ENCODE measurements around the gene SNX27.
A peak's percentile ranks its signal among the peaks of the same experiment; 100 is the strongest.

The SNX27 gene

DNA sequence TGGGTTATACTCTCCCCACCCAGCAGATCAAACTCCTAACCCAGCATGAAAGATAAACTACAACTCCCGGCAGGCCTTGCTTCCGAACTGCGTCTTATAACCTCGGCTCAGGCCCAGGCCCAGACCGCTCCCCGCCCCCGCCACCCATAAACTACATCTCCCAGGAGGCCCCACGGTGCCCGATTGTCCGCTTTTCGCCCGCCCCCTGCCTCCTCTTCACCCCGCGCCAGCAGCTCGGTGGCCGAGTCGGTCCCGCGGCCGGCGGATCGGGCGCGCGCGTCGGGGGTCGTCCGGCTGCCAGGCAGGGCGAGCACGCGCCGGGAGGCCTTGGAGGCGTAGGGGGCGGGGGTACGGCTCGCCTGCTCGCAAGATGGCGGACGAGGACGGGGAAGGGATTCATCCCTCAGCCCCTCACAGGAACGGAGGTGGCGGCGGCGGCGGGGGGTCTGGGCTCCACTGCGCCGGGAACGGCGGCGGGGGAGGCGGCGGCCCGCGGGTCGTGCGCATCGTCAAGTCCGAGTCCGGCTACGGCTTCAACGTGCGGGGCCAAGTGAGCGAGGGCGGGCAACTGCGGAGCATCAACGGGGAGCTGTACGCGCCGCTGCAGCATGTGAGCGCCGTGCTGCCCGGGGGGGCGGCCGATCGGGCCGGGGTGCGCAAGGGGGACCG is at the start of gene SNX27:
Gene SNX27 (plus strand): TSS at position 219 of the 669 bp plus-strand sequence. CDS start 152 bp downstream, at position 371.
- Histone ChIP-seq H3K9ac (ENCODE audit: low read length) (peak within 1 kb of the TSS; percentile 80), H3K27ac (ENCODE audit: low read length) (peak within 1 kb of the TSS; percentile 31), H3K4me3 (ENCODE audit: low read length) (peak within 1 kb of the TSS; percentile 97), H3K4me1 (ENCODE audit: control insufficient read depth, low read depth, low read length) (peaks cover 3% of the 10 kb centered on the region), H3K9me3 (ENCODE audit: control insufficient read depth, low read depth, low read length) (no peaks in the 10 kb centered on the region), H3K36me3 (ENCODE audit: control insufficient read depth, low read depth, low read length) (no peaks in the 10 kb centered on the region), H3K27me3 (ENCODE audit: control insufficient read depth, insufficient read depth, low read length) (no peaks in the 10 kb centered on the region)

DNA sequence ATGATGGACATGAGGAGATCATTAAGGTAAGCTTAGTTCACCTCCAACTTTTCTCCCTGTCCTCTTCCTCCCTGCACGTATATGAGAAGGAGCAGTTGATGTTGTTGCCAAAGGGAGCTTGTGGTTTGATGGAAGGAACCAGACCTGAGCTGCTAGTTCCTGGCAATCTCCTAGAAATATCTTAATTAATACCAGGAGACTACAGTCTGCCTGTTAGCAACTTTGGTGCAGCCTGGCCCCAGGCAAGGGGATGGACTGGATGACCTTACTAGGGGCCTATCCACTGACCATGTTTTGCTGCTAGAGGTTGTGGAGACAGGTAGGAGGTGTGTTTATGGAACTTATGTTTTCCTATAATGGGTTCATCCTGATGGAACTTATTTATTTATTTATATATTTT is 49.2 kb upstream of the SNX27 start:
- no peaks in the 10 kb centered on the region for H3K27me3 ChIP-seq (ENCODE audit: control insufficient read depth, insufficient read depth, low read length)
- H3K4me3 ChIP-seq (ENCODE audit: low read length) = no peak overlapping the region
- no peaks in the 10 kb centered on the region for H3K36me3 ChIP-seq (ENCODE audit: control insufficient read depth, low read depth, low read length)
- no peak overlapping the region for H3K27ac ChIP-seq (ENCODE audit: low read length)
- no peaks in the 10 kb centered on the region for H3K4me1 ChIP-seq (ENCODE audit: control insufficient read depth, low read depth, low read length)
- no peak overlapping the region for H3K9ac ChIP-seq (ENCODE audit: low read length)
- H3K9me3 ChIP-seq (ENCODE audit: control insufficient read depth, low read depth, low read length) = no peaks in the 10 kb centered on the region

DNA sequence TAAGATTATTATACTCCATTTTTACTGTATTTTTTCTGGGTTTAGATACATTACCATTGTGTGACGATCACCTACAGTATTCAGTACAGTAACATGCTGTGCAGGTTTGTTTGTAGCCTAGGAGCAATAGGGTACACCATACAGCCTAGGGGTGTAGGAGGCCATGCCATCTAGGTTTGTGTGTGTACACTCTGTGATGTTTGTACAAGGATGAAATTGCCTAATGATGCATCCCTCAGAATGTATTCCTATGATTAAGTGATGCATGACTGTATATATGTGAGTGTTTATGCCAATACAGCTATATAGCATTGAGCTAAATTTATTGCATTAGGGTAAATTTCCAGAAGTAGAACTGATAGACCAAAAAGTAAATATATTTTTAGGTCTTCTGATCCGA is 48.5 kb upstream of the SNX27 start:
- H3K27ac ChIP-seq (ENCODE audit: low read length) = no peak overlapping the region
- no peaks in the 10 kb centered on the region for H3K36me3 ChIP-seq (ENCODE audit: control insufficient read depth, low read depth, low read length)

DNA sequence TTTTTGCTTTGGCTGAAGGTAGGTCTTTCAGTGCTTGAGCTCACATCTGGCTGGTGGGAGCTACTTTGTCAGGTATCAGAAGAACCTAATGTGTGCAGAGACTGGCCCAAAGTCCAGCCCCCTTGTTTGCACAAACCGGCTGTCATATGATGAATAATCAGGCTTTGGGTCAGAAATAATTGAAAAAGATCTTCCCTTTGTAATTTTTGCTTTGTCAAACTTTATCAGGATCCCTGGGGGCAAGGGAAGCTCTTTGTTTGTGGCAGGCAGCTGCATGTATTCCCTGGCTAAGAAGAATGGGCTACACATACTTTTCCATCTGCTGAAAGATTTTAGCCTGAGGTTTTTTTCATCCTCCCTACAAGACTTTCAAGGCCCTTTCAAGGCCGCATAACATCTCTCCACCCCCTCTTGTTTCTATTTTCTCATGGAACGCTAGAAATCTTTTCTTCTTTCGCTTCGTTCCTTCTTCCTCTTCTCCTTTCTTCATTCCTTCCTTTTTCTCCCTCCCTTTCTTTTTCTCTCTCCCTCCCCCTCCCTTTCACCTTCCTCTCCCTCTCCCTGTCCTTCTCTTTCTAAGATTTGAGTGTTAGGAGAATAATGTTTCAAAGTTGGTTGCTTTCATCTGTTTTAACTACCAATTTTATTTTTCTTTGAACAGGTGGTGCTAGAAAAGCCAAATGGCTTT is 46.2 kb upstream of the SNX27 start:
- no peak overlapping the region for H3K9ac ChIP-seq (ENCODE audit: low read length)

More for the DNA sequence above, 48.5 kb upstream of the SNX27 start:
- Histone ChIP-seq H3K27me3 (ENCODE audit: control insufficient read depth, insufficient read depth, low read length) (no peaks in the 10 kb centered on the region), H3K9ac (ENCODE audit: low read length) (no peak overlapping the region), H3K4me1 (ENCODE audit: control insufficient read depth, low read depth, low read length) (no peaks in the 10 kb centered on the region), H3K4me3 (ENCODE audit: low read length) (no peak overlapping the region), H3K9me3 (ENCODE audit: control insufficient read depth, low read depth, low read length) (no peaks in the 10 kb centered on the region)

DNA sequence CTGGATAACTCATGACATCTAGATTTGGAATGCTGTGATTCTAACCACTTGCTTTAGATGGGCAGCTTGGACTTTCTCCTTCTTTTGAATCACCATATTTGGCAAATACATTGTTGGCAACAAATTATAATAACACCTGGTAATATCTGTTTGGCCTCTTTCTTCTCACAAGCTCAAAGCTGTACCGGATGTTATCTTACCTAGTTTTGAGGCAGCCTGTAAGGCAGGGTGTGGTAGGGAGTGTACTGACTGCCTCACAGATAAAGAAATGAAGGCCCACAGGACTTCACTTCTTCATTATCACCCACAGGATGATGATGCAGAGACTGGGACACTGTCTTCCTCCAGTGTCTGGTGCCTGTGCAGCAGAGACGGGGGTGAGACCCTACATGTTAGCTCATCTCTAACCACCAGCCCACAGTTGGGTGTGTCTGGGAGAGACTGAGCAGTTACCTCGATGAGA is 43.2 kb upstream of the SNX27 start:
- H3K9ac ChIP-seq (ENCODE audit: low read length) = no peak overlapping the region
- H3K9me3 ChIP-seq (ENCODE audit: control insufficient read depth, low read depth, low read length) = no peaks in the 10 kb centered on the region
- no peaks in the 10 kb centered on the region for H3K27me3 ChIP-seq (ENCODE audit: control insufficient read depth, insufficient read depth, low read length)
- no peak overlapping the region for H3K27ac ChIP-seq (ENCODE audit: low read length)
- H3K36me3 ChIP-seq (ENCODE audit: control insufficient read depth, low read depth, low read length) = peaks cover 5% of the 10 kb centered on the region
- H3K4me3 ChIP-seq (ENCODE audit: low read length) = no peak overlapping the region
- H3K4me1 ChIP-seq (ENCODE audit: control insufficient read depth, low read depth, low read length) = no peaks in the 10 kb centered on the region

More for the DNA sequence above, 46.2 kb upstream of the SNX27 start:
- Histone ChIP-seq H3K4me3 (ENCODE audit: low read length) (no peak overlapping the region), H3K27ac (ENCODE audit: low read length) (no peak overlapping the region), H3K4me1 (ENCODE audit: control insufficient read depth, low read depth, low read length) (no peaks in the 10 kb centered on the region), H3K36me3 (ENCODE audit: control insufficient read depth, low read depth, low read length) (peaks cover 5% of the 10 kb centered on the region), H3K27me3 (ENCODE audit: control insufficient read depth, insufficient read depth, low read length) (no peaks in the 10 kb centered on the region), H3K9me3 (ENCODE audit: control insufficient read depth, low read depth, low read length) (no peaks in the 10 kb centered on the region)

DNA sequence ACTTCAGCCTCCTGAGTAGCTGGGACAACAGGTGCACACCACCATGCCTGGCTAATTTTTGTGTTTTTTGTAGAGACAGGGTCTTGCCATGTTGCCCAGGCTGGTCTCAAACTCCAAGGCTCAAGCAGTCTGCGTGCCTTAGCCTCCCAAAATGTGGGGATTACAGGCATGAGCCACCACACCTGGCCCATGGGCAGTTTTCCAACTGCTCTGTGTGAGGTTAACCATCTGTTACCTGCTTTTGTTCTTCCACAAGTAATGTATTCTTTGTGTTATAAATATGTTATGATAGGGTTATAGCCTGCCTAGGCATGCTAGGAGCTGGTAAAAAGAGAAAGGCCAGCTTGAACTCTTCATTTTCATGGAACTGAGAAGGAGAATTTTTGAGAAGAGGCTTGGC is 41.0 kb upstream of the SNX27 start:
- H3K27me3 ChIP-seq (ENCODE audit: control insufficient read depth, insufficient read depth, low read length) = no peaks in the 10 kb centered on the region
- no peak overlapping the region for H3K4me3 ChIP-seq (ENCODE audit: low read length)
- no peak overlapping the region for H3K27ac ChIP-seq (ENCODE audit: low read length)
- H3K9me3 ChIP-seq (ENCODE audit: control insufficient read depth, low read depth, low read length) = no peaks in the 10 kb centered on the region
- peaks cover 5% of the 10 kb centered on the region for H3K36me3 ChIP-seq (ENCODE audit: control insufficient read depth, low read depth, low read length)
- H3K9ac ChIP-seq (ENCODE audit: low read length) = no peak overlapping the region
- H3K4me1 ChIP-seq (ENCODE audit: control insufficient read depth, low read depth, low read length) = no peaks in the 10 kb centered on the region

DNA sequence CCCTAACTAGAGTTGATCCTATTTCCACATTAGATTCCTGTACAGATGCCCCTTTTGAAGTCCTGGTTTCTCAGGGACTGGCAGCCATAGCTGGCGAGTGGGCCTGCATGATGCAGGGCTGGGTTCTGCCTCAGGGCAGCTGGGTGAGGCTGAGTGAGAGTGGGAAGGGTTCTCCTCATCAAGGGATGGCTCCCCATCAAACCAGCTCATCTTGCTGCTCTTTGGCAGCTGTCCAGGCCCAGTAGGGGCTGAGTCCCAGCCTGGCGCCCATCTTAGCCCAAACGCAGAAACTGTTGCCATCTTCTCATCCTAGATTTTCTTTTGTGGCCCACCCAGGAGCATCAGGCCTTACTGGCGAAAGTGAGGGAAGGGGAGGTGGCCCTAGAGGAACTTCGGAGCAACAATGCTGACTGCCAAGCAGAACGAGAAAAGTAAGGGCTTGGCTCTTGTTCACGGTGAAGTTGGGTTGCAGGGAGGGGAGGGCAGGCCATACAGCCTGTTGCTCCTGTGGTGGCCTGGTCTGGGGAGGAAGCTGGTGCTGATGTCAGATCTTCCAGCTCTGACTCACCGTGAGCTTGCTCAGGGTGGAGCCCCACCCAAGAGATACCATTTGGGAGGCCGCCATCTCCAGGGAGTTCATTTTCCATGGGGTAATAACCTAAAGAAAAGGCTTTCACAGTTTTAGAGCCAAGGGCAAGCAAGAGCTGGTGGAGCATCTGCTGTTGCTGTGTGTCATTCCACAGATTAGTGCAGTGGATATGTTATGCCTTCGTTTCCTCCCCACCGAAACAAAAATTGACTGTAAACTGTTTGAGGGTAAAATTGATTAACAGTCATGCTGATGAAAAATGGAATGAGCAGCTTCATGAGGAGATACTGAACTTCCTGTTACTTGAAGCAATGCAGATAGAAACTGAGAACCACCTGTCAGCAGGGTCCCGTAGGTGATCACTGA is 37.0 kb upstream of the SNX27 start:
- Histone ChIP-seq H3K27ac (ENCODE audit: low read length) (no peak overlapping the region), H3K4me1 (ENCODE audit: control insufficient read depth, low read depth, low read length) (no peaks in the 10 kb centered on the region), H3K9ac (ENCODE audit: low read length) (no peak overlapping the region), H3K36me3 (ENCODE audit: control insufficient read depth, low read depth, low read length) (peaks cover 12% of the 10 kb centered on the region), H3K27me3 (ENCODE audit: control insufficient read depth, insufficient read depth, low read length) (no peaks in the 10 kb centered on the region), H3K4me3 (ENCODE audit: low read length) (no peak overlapping the region), H3K9me3 (ENCODE audit: control insufficient read depth, low read depth, low read length) (no peaks in the 10 kb centered on the region)

DNA sequence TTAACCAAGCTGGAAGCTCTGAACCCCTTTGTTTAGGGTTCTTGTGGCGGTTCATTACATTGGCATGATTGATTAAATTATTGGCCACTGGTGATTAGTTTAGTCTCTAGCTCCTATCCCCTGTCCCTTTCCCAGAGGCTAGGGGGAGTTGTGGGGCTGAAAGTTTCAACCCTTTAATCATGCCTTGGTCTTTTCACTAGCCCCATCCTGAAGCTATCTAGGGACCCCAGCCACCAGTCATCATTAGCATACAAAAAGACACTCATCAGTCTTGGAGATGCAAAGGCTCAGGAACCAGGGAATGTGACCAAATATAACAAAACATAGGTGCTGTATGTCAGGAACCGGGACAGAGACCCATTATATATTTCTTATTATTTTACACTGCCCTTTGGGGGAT is 34.7 kb upstream of the SNX27 start:
- Histone ChIP-seq H3K27me3 (ENCODE audit: control insufficient read depth, insufficient read depth, low read length) (no peaks in the 10 kb centered on the region), H3K4me1 (ENCODE audit: control insufficient read depth, low read depth, low read length) (no peaks in the 10 kb centered on the region), H3K27ac (ENCODE audit: low read length) (no peak overlapping the region), H3K36me3 (ENCODE audit: control insufficient read depth, low read depth, low read length) (peaks cover 17% of the 10 kb centered on the region), H3K4me3 (ENCODE audit: low read length) (no peak overlapping the region), H3K9me3 (ENCODE audit: control insufficient read depth, low read depth, low read length) (no peaks in the 10 kb centered on the region), H3K9ac (ENCODE audit: low read length) (no peak overlapping the region)

DNA sequence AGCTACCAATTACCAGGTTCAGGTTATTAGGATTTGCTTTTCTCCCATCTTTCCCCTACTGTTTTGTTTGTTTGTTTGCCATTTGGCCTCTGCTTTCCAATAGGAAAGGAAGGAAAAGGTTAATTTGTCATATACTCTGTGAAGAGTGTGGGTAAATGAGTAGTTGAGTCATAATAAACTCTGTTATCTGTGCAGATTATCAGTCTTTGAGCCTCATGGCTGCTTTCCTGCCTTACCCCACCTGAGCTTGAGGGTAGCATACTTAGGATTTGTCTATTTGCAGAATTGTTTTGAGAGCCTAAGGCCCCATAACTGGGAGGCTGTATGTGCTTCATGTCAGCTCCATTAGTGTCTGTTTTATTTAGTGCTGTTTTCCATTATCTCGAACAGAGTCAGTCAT is 32.9 kb upstream of the SNX27 start:
- Histone ChIP-seq H3K4me1 (ENCODE audit: control insufficient read depth, low read depth, low read length) (no peaks in the 10 kb centered on the region), H3K9me3 (ENCODE audit: control insufficient read depth, low read depth, low read length) (no peaks in the 10 kb centered on the region), H3K27ac (ENCODE audit: low read length) (no peak overlapping the region), H3K9ac (ENCODE audit: low read length) (no peak overlapping the region), H3K4me3 (ENCODE audit: low read length) (no peak overlapping the region), H3K36me3 (ENCODE audit: control insufficient read depth, low read depth, low read length) (peaks cover 17% of the 10 kb centered on the region), H3K27me3 (ENCODE audit: control insufficient read depth, insufficient read depth, low read length) (no peaks in the 10 kb centered on the region)

DNA sequence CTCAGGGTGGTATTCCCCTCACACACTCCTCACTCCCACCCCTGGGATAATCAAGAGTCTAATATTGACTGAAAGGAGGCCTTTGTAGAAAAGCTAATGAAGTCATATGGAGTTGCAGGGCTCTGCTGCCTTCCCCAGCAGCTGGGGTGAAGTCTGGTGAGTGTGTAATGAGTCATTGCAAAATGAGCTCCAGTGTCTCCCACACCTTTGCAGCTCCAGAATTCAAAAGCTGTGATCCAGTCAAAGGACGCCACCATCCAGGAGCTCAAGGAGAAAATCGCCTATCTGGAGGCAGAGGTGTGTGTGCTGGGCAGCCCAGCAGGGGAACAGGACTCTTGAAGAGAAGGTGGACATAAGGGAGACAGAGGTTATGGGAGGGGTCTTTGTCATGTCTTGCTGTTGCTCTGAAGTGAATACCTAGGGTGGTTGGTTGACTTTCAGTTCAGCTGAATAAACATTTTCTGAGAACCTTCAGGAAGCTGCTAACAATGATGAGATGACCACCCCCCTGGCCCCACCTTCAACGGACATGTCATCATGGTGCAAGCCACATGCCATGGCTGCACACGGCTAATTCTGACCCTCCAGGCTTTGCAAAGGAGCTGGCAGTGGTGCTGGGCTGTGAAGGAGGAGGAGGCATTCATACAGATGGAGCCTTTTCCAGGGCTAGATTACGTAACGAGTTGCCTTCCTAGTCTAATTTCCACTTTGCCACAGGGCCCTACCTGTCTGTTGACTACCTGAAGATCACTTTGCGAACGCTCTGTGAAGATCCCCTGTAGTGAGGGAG is 32.2 kb upstream of the SNX27 start:
- Histone ChIP-seq H3K27ac (ENCODE audit: low read length) (no peak overlapping the region), H3K36me3 (ENCODE audit: control insufficient read depth, low read depth, low read length) (peaks cover 17% of the 10 kb centered on the region), H3K4me1 (ENCODE audit: control insufficient read depth, low read depth, low read length) (no peaks in the 10 kb centered on the region)

DNA sequence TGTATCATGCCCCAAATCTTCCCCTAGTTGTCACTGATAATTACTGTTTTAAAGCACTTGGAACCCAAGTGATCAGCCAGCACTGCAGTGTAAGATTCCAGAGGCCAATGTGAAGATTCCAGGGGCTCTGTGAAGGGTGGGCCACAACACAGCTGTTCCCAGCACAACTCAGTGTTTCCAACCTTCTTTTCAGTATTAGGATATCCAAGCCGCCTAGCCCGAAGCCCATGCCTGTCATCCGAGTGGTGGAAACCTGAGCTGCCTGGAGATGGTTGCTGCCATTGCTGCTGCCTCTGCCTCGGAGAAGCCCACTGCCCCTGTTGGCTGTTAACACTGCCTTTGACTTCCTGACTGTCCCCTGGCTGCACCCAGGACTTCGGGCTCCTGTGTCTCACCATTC is 30.4 kb upstream of the SNX27 start:
- no peaks in the 10 kb centered on the region for H3K4me1 ChIP-seq (ENCODE audit: control insufficient read depth, low read depth, low read length)

More for the DNA sequence above, 32.2 kb upstream of the SNX27 start:
- Histone ChIP-seq H3K9me3 (ENCODE audit: control insufficient read depth, low read depth, low read length) (no peaks in the 10 kb centered on the region), H3K9ac (ENCODE audit: low read length) (no peak overlapping the region), H3K27me3 (ENCODE audit: control insufficient read depth, insufficient read depth, low read length) (no peaks in the 10 kb centered on the region), H3K4me3 (ENCODE audit: low read length) (no peak overlapping the region)

More for the DNA sequence above, 30.4 kb upstream of the SNX27 start:
- H3K9ac ChIP-seq (ENCODE audit: low read length) = no peak overlapping the region
- H3K36me3 ChIP-seq (ENCODE audit: control insufficient read depth, low read depth, low read length) = peaks cover 17% of the 10 kb centered on the region
- H3K4me3 ChIP-seq (ENCODE audit: low read length) = no peak overlapping the region
- H3K27me3 ChIP-seq (ENCODE audit: control insufficient read depth, insufficient read depth, low read length) = no peaks in the 10 kb centered on the region
- H3K27ac ChIP-seq (ENCODE audit: low read length) = no peak overlapping the region
- no peaks in the 10 kb centered on the region for H3K9me3 ChIP-seq (ENCODE audit: control insufficient read depth, low read depth, low read length)
